Keratinocyte (primary cell): ENCODE data around the gene NFATC1. TPM values are rescaled to one million over a fixed set of nuclear protein-coding genes. Genes with fewer than 3 reads are reported as not detected.

Source experiments
- DNase-seq: peaks from one replicate; pipeline ENCODE4 v3.0.0-alpha.2; 2011; ENCODE audit warnings: low read depth, missing footprints, low spot score
- FAIRE-seq: peaks from 2 replicates; lab custom pipeline; 2011; peaks lifted over from hg19 to GRCh38; lab: Jason Lieb, UNC
- H2AFZ ChIP-seq: 2 replicates; pipeline ENCODE4 v1.6.0; 2012; ENCODE audit warnings: low read length, control low read depth, inconsistent platforms; ENCODE audit not compliant: control insufficient read depth
- H3K27ac ChIP-seq: 2 replicates; pipeline ENCODE4 v1.5.1; 2011; ENCODE audit warnings: low read length; ENCODE audit not compliant: control insufficient read depth, insufficient read depth
- H3K27me3 ChIP-seq: 3 replicates; pipeline ENCODE4 v1.6.0; 2011; ENCODE audit warnings: low read length; ENCODE audit not compliant: control insufficient read depth, insufficient read depth; ENCODE audit errors: extremely low read depth
- H3K36me3 ChIP-seq, 2 experiments: 2 replicates in 1 of 2; 3 replicates in 1 of 2; pipeline ENCODE4 v1.5.1; 2011; ENCODE audit warnings: low read length in 2 of 2, mild to moderate bottlenecking in 1 of 2; ENCODE audit not compliant: control insufficient read depth in 2 of 2, insufficient read depth in 2 of 2; ENCODE audit errors: extremely low read depth in 1 of 2
- H3K4me1 ChIP-seq: 3 replicates; pipeline ENCODE4 v1.5.1; 2011; ENCODE audit warnings: low read length; ENCODE audit not compliant: control insufficient read depth, insufficient read depth; ENCODE audit errors: extremely low read depth
- H3K4me2 ChIP-seq: 3 replicates; pipeline ENCODE4 v1.6.0; 2011; ENCODE audit warnings: low read depth, low read length; ENCODE audit not compliant: control insufficient read depth, insufficient read depth; ENCODE audit errors: extremely low read depth
- H3K4me3 ChIP-seq, 3 experiments: fragments of 200-600 bp in 1 of 3; sonication (generic) in 1 of 3; 2 replicates in 2 of 3; 3 replicates in 1 of 3; pipeline ENCODE4 v1.5.1; 2011 to 2016; ENCODE audit warnings: low read length in 3 of 3, mild to moderate bottlenecking in 3 of 3, control low read depth in 2 of 3, inconsistent platforms in 1 of 3, low read depth in 1 of 3, mixed read lengths in 1 of 3, mixed run types in 1 of 3, moderate library complexity in 1 of 3; ENCODE audit not compliant: control insufficient read depth in 2 of 3, insufficient read depth in 2 of 3; ENCODE audit errors: extremely low read depth in 1 of 3
- H3K79me2 ChIP-seq: 2 replicates; pipeline ENCODE4 v1.6.0; 2012; ENCODE audit warnings: low read length; ENCODE audit not compliant: control insufficient read depth, insufficient read depth
- H3K9ac ChIP-seq: 3 replicates; pipeline ENCODE4 v1.6.0; 2011; ENCODE audit warnings: low read length; ENCODE audit not compliant: control insufficient read depth, insufficient read depth; ENCODE audit errors: extremely low read depth
- H3K9me1 ChIP-seq: 3 replicates; pipeline ENCODE4 v1.6.0; 2011; ENCODE audit warnings: low read length; ENCODE audit not compliant: control insufficient read depth, insufficient read depth; ENCODE audit errors: extremely low read depth
- H3K9me3 ChIP-seq: 2 replicates; pipeline ENCODE4 v1.5.1; 2012; ENCODE audit warnings: low read depth, low read length; ENCODE audit not compliant: control insufficient read depth
- H4K20me1 ChIP-seq: 3 replicates; pipeline ENCODE4 v1.6.0; 2011; ENCODE audit warnings: low read length; ENCODE audit not compliant: control insufficient read depth, insufficient read depth; ENCODE audit errors: extremely low read depth
- CTCF ChIP-seq, 3 experiments: IDR thresholded peaks in 1 of 3; conservative IDR thresholded peaks in 1 of 3; optimal IDR thresholded peaks in 1 of 3; 2 replicates in 2 of 3; 3 replicates in 1 of 3; pipeline versions ENCODE3 to v1.5.1; 2011; ENCODE audit warnings: low read length in 3 of 3, mild to moderate bottlenecking in 3 of 3, moderate library complexity in 2 of 3, control low read depth in 1 of 3, inconsistent platforms in 1 of 3; ENCODE audit not compliant: insufficient read depth in 2 of 3; ENCODE audit errors: extremely low read depth in 1 of 3
- EZH2 ChIP-seq: IDR thresholded peaks from one replicate; pipeline ENCODE4 v1.6.1; 2012; ENCODE audit warnings: inconsistent platforms, mild to moderate bottlenecking, low read length, moderate library complexity
- dilution Hi-C: fragments of 300-500 bp; cut with MboI; formaldehyde crosslinking; loops from one replicate; pipeline ENCODE4 v1.7.0; 2020; ENCODE audit warnings: low sequenced_read_pairs; ENCODE audit not compliant: extremely low pct_ligation_motif_present
- polyA plus RNA-seq, 5 experiments: library from polyadenylated mRNA; depleted of rRNA in 3 of 5; stranded (reverse) in 3 of 5; stranded (forward) in 1 of 5; unstranded in 1 of 5; fragments of >200 nt; gene quantifications; 1 replicate in 1 of 5; 2 replicates in 3 of 5; 3 replicates in 1 of 5; pipeline versions ENCODE4 v1.2.1 to v1.2.3, GENCODE V29; 2011 to 2012; ENCODE audit warnings: missing spikeins in 2 of 5, low read depth in 1 of 5, low replicate concordance in 1 of 5

NFATC1 gene
- polyA plus RNA-seq, 1 donor (not counting 4 experiments of a cell fraction or from before 2014, with no cell fraction given), result 0.77 TPM

GRCh38 chr18:79367480-79367879 is 28.2 kb upstream of the NFATC1 start:
- Histone ChIP-seq H2AFZ (no peak overlapping the region), H3K79me2 (no peaks in the 10 kb centered on the region), H3K9ac (no peak overlapping the region), H3K4me1 (no peaks in the 10 kb centered on the region), H3K4me3 (no peak overlapping the region), H3K36me3 (no peaks in the 10 kb centered on the region), H3K4me2 (no peak overlapping the region), H4K20me1 (no peaks in the 10 kb centered on the region), H3K9me3 (no peaks in the 10 kb centered on the region), H3K27ac (no peak overlapping the region), H3K9me1 (no peaks in the 10 kb centered on the region), H3K27me3 (no peaks in the 10 kb centered on the region)
- dilution Hi-C loops, result no loop called here
- TF ChIP-seq CTCF (optimal IDR thresholded peaks at IDR 0.05 in 1 of 3, IDR thresholded peaks at IDR 0.05 in 1 of 3, conservative IDR thresholded peaks at IDR 0.05 in 1 of 3; ENCODE audit: extremely low read depth in 1 of 3, insufficient read depth in 2 of 3, low read length in 3 of 3) (no peak), EZH2 (no peak)
- no peak for DNase-seq
- FAIRE-seq, result no peak

- TF ChIP-seq CTCF (optimal IDR thresholded peaks at IDR 0.05 in 1 of 3, IDR thresholded peaks at IDR 0.05 in 1 of 3, conservative IDR thresholded peaks at IDR 0.05 in 1 of 3; ENCODE audit: extremely low read depth in 1 of 3, insufficient read depth in 2 of 3, low read length in 3 of 3), result no peak
- no peak for TF ChIP-seq EZH2
- dilution Hi-C loops, result no loop called here
- no peak for DNase-seq
- no peak overlapping the region for H3K4me3 ChIP-seq
- H3K27ac ChIP-seq, result no peak overlapping the region
- no peaks in the 10 kb centered on the region for H3K9me3 ChIP-seq
- no peaks in the 10 kb centered on the region for H3K36me3 ChIP-seq
- no peaks in the 10 kb centered on the region for H3K4me1 ChIP-seq
- no peak overlapping the region for H2AFZ ChIP-seq
- no peaks in the 10 kb centered on the region for H4K20me1 ChIP-seq
- H3K79me2 ChIP-seq, result no peaks in the 10 kb centered on the region
- no peak for FAIRE-seq
- H3K9ac ChIP-seq, result no peak overlapping the region
- H3K27me3 ChIP-seq, result no peaks in the 10 kb centered on the region
- no peak overlapping the region for H3K4me2 ChIP-seq
- H3K9me1 ChIP-seq, result no peaks in the 10 kb centered on the region
Measured at GRCh38 chr18:79367989-79368388, 27.7 kb upstream of the NFATC1 start.
